WI38 (cell line): Measurements from ENCODE around the gene CAMK2D.

ENCODE experiments used
- H3K4me3 ChIP-seq: 2 replicates; pipeline ENCODE4 v1.5.1; 2011; ENCODE audit warnings: low read depth, mild to moderate bottlenecking, control low read depth, low read length
- CTCF ChIP-seq: IDR thresholded peaks from 2 replicates; pipeline ENCODE4 v1.5.1; 2012; ENCODE audit warnings: low read depth, mild to moderate bottlenecking, control low read depth, low read length

CAMK2D gene

GRCh38 chr4:113634081-113634969 lies 127.2 kb downstream of the CAMK2D start:
- H3K4me3 ChIP-seq, result no peak overlapping the region
- TF ChIP-seq CTCF, result no peak

GRCh38 chr4:113633467-113633866 lies 128.1 kb downstream of the CAMK2D start:
- no peak for TF ChIP-seq CTCF
- no peak overlapping the region for H3K4me3 ChIP-seq

DNA sequence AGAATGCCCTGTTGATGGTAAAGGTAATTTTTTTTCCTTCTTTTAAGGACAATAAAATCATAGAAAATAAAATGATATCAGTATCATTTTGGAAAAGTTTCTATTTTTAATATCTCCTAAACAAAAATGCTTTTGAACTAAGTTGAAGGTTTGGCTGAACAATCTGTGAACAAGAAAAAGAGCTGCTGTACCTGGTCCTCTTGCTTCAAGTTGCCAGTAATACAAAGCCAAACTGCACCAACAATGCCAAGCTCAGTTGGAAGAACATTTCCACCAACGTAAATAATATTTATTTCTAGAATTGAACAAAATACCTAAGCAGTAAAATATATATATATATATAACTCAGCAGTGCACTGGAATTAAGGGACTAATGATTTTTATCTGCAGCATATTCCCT lies 132.8 kb downstream of the CAMK2D start:
- no peak overlapping the region for H3K4me3 ChIP-seq
- no peak for TF ChIP-seq CTCF

DNA sequence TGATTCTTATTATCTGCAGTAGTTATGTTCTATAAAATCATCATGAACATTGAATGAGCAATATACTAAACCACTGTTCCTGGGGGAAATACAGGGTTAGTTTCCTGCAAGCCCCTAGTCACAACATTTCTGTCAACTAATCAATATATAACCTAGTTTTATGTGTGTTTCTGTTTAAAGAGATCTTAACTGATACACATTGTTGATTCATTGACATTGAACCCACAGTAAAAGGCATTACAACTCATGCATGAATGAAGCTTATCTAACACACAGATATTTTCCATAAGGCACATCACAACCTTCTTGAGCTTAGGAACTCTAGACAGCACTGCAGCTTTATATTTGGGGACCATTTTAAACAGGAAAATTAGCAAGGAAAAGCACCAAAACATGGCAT lies 134.2 kb downstream of the CAMK2D start:
- no peak overlapping the region for H3K4me3 ChIP-seq
- TF ChIP-seq CTCF, result no peak

DNA sequence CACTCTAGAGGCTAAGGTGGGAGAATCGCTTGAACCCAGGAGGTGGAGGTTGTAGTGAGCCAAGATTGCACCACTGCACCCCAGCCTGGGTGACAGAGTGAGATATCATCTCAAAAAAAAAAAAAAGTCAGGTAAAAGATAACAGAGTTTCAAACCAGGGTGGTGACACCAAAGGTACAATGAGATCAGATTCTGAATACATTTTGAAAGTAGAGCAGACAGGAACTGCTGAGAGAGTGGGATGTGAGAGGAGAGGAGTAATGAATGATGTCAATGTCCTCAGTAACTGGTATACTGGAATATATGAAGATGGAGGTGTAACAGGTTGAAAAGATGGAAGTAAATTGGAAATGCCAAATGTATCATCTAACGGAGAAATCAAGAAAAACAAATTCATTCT lies 135.6 kb downstream of the CAMK2D start:
- TF ChIP-seq CTCF, result no peak
- no peak overlapping the region for H3K4me3 ChIP-seq

DNA sequence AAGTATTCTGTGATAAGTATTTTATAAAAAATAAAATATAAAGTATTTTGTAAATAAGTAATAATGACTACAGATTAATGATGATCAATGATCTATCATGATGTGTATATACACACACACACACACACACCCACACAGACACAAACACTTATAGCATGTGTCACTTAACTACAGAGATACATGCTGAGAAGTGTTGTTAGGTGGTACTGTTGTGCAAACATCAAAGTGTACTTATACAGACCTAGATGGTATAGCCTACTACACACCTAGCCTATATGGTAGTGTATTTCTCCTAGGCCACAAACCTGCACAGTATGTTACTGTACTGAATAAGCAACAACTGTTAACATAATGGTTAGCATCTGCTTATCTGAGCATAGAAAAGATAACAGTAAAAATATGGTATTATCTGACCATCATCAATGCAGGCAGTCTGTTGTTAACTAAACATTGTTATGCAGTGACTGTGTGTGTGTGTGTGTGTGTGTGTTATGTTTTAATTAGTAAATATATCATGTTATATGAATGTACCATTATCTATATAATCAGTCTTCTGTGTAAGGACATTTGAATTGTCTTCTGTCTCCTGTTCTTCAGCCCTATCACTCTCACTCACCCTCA lies 138.2 kb downstream of the CAMK2D start:
- TF ChIP-seq CTCF, result no peak
- H3K4me3 ChIP-seq, result no peak overlapping the region

- TF ChIP-seq CTCF, result no peak
- H3K4me3 ChIP-seq, result no peak overlapping the region
Measured at GRCh38 chr4:113621633-113622032, 139.9 kb downstream of the CAMK2D start.
